Mesenchymal stem cell (in vitro differentiated cells and primary cell): Measurements from ENCODE around the gene SLC29A2.

Experiments used
- DNase-seq: peaks from one replicate; pipeline ENCODE4 v3.0.0-alpha.2; 2013
- H2AFZ ChIP-seq: one replicate; pipeline ENCODE4 v1.6.1; 2013; ENCODE audit warnings: low read depth, mild to moderate bottlenecking, control low read depth, inconsistent platforms, low read length, moderate library complexity
- H2AK5ac ChIP-seq: 2 replicates; pipeline ENCODE4 v1.6.1; 2013; ENCODE audit warnings: low read length, moderate library complexity, mild to moderate bottlenecking, inconsistent platforms; ENCODE audit not compliant: severe bottlenecking
- H2BK120ac ChIP-seq: one replicate; pipeline ENCODE4 v1.6.1; 2013; ENCODE audit warnings: low read depth, mild to moderate bottlenecking, inconsistent platforms, low read length, moderate library complexity
- H2BK12ac ChIP-seq, 2 experiments: one replicate each; pipeline ENCODE4 v1.6.1; 2013; ENCODE audit warnings: inconsistent platforms in 2 of 2, low read length in 2 of 2, mild to moderate bottlenecking in 2 of 2, moderate library complexity in 2 of 2, control low read depth in 1 of 2
- H2BK15ac ChIP-seq: one replicate; pipeline ENCODE4 v1.6.1; 2013; ENCODE audit warnings: mild to moderate bottlenecking, low read depth, inconsistent platforms; ENCODE audit not compliant: poor library complexity, severe bottlenecking
- H2BK5ac ChIP-seq: 2 replicates; pipeline ENCODE4 v1.6.1; 2013; ENCODE audit warnings: low read depth, mild to moderate bottlenecking, low read length, control low read depth, inconsistent platforms; ENCODE audit not compliant: poor library complexity, severe bottlenecking
- H3K14ac ChIP-seq, 2 experiments: one replicate each; pipeline ENCODE4 v1.6.1; 2013; ENCODE audit warnings: inconsistent platforms in 2 of 2, low read length in 2 of 2, control low read depth in 1 of 2, mild to moderate bottlenecking in 1 of 2, moderate library complexity in 1 of 2
- H3K18ac ChIP-seq, 2 experiments: one replicate each; pipeline ENCODE4 v1.6.1; 2013; ENCODE audit warnings: inconsistent platforms in 2 of 2, low read length in 2 of 2, control low read depth in 1 of 2, low read depth in 1 of 2, mild to moderate bottlenecking in 1 of 2
- H3K23ac ChIP-seq, 2 experiments: one replicate each; pipeline ENCODE4 v1.6.1; 2013; ENCODE audit warnings: inconsistent platforms in 2 of 2, low read length in 2 of 2, mild to moderate bottlenecking in 2 of 2, moderate library complexity in 2 of 2, control low read depth in 1 of 2
- H3K27ac ChIP-seq: 2 replicates; pipeline ENCODE4 v1.5.1; 2013; ENCODE audit warnings: mild to moderate bottlenecking, moderate library complexity, low read length, control low read depth, inconsistent platforms; ENCODE audit not compliant: poor library complexity, severe bottlenecking
- H3K27me3 ChIP-seq, 2 experiments: 2 replicates each; pipeline versions ENCODE4 v1.6.1 to v1.7.0; 2013; ENCODE audit warnings: low read length in 2 of 2, mild to moderate bottlenecking in 2 of 2, moderate library complexity in 2 of 2, control low read depth in 1 of 2, inconsistent platforms in 1 of 2; ENCODE audit not compliant: control insufficient read depth in 1 of 2, insufficient read depth in 1 of 2
- H3K36me3 ChIP-seq, 2 experiments: 2 replicates each; pipeline versions ENCODE4 v1.6.1 to v1.7.0; 2013; ENCODE audit warnings: low read length in 2 of 2, control low read depth in 1 of 2, inconsistent platforms in 1 of 2, low read depth in 1 of 2, mild to moderate bottlenecking in 1 of 2; ENCODE audit not compliant: insufficient read depth in 2 of 2, control insufficient read depth in 1 of 2
- H3K4ac ChIP-seq, 2 experiments: one replicate each; pipeline ENCODE4 v1.6.1; 2013; ENCODE audit warnings: inconsistent platforms in 2 of 2, low read length in 2 of 2, mild to moderate bottlenecking in 2 of 2, moderate library complexity in 2 of 2, control low read depth in 1 of 2, low read depth in 1 of 2
- H3K4me1 ChIP-seq: 2 replicates; pipeline ENCODE4 v1.6.1; 2013; ENCODE audit warnings: low read depth, low read length, control low read depth; ENCODE audit not compliant: control insufficient read depth, insufficient read depth
- H3K4me2 ChIP-seq: 2 replicates; pipeline ENCODE4 v1.6.1; 2013; ENCODE audit warnings: low read length, mild to moderate bottlenecking, inconsistent platforms; ENCODE audit not compliant: poor library complexity, severe bottlenecking
- H3K4me3 ChIP-seq, 2 experiments: 2 replicates each; pipeline versions ENCODE4 v1.5.1 to v1.7.0; 2013; ENCODE audit warnings: low read length in 2 of 2, mild to moderate bottlenecking in 2 of 2, control low read depth in 1 of 2, low read depth in 1 of 2; ENCODE audit not compliant: insufficient read depth in 1 of 2
- H3K79me1 ChIP-seq: replicated peaks from 2 replicates; pipeline ENCODE4 v1.6.1; 2013; ENCODE audit warnings: mild to moderate bottlenecking, control low read depth, low read length, inconsistent platforms; ENCODE audit not compliant: poor library complexity, severe bottlenecking
- H3K9ac ChIP-seq: 2 replicates; pipeline ENCODE4 v1.7.0; 2013; ENCODE audit warnings: mild to moderate bottlenecking, low read length, moderate library complexity
- H3K9me3 ChIP-seq: 2 replicates; pipeline ENCODE4 v1.7.0; 2013; ENCODE audit warnings: mild to moderate bottlenecking, low read length; ENCODE audit not compliant: control insufficient read depth
- H4K8ac ChIP-seq: one replicate; pipeline ENCODE4 v1.6.1; 2013; ENCODE audit warnings: inconsistent platforms, mild to moderate bottlenecking, low read length, moderate library complexity
- H4K91ac ChIP-seq: one replicate; pipeline ENCODE4 v1.6.1; 2013; ENCODE audit warnings: mild to moderate bottlenecking, low read length, inconsistent platforms
- WGBS: methylation state at CpG from one replicate; pipeline ENCODE4 v1.1.7; 2013; ENCODE audit warnings: mixed read lengths; 5-methylcytosine and 5-hydroxymethylcytosine counted together

Gene SLC29A2

GRCh38 chr11:66368484-66368883 lies 3.1 kb downstream of the SLC29A2 start:
- H3K23ac ChIP-seq: peak overlapping the region in 1 of 2 experiments; percentile 35
- H2BK120ac ChIP-seq: no peak overlapping the region
- H4K8ac ChIP-seq: no peak overlapping the region
- H3K79me1 ChIP-seq: peaks cover 5% of the 10 kb centered on the region
- H2BK5ac ChIP-seq: no peak overlapping the region
- H2BK12ac ChIP-seq: no peak overlapping the region
- H3K9ac ChIP-seq: no peak overlapping the region
- H2BK15ac ChIP-seq: no peak overlapping the region
- H3K27ac ChIP-seq: no peak overlapping the region
- no peak for DNase-seq
- 98% methylated on average over 6 of the region's 6 CpGs for WGBS
- H2AFZ ChIP-seq: no peak overlapping the region
- H3K14ac ChIP-seq: peak overlapping the region in 1 of 2 experiments; percentile 35
- H3K36me3 ChIP-seq: peaks cover 0 to 39% of the 10 kb centered on the region in 2 experiments
- no peaks in the 10 kb centered on the region for H3K9me3 ChIP-seq
- H3K4me1 ChIP-seq: peaks cover 32% of the 10 kb centered on the region
- H4K91ac ChIP-seq: peak overlapping the region; percentile 65
- peaks cover 0 to 23% of the 10 kb centered on the region in 2 experiments for H3K27me3 ChIP-seq
- H2AK5ac ChIP-seq: peak overlapping the region; percentile 17
- H3K4ac ChIP-seq: no peak overlapping the region
- H3K4me3 ChIP-seq: peak overlapping the region in 1 of 2 experiments; percentile 20
- H3K18ac ChIP-seq: no peak overlapping the region
- H3K4me2 ChIP-seq: no peak overlapping the region

- Histone ChIP-seq H2BK15ac (no peak overlapping the region), H3K9ac (no peak overlapping the region), H3K79me1 (peaks cover 5% of the 10 kb centered on the region), H2BK5ac (no peak overlapping the region), H4K8ac (no peak overlapping the region), H3K36me3 (peaks cover 0 to 46% of the 10 kb centered on the region in 2 experiments), H3K4ac (no peak overlapping the region), H4K91ac (no peak overlapping the region), H3K23ac (no peak overlapping the region), H3K27ac (no peak overlapping the region), H3K18ac (no peak overlapping the region), H2BK12ac (no peak overlapping the region), H2AK5ac (no peak overlapping the region), H3K14ac (no peak overlapping the region), H3K4me1 (peaks cover 30% of the 10 kb centered on the region), H3K4me3 (no peak overlapping the region), H2BK120ac (no peak overlapping the region), H3K27me3 (peaks cover 0 to 16% of the 10 kb centered on the region in 2 experiments), H2AFZ (no peak overlapping the region), H3K9me3 (no peaks in the 10 kb centered on the region), H3K4me2 (no peak overlapping the region)
- no peak for DNase-seq
- 96% methylated on average over 15 of the region's 15 CpGs for whole genome bisulfite sequencing
These were observed 3.8 kb downstream of the SLC29A2 start for GRCh38 chr11:66367561-66368312.

- Histone ChIP-seq H2BK12ac (no peak overlapping the region), H2BK120ac (no peak overlapping the region), H4K91ac (no peak overlapping the region), H3K27me3 (peaks cover 0 to 9% of the 10 kb centered on the region in 2 experiments), H3K79me1 (peaks cover 5% of the 10 kb centered on the region), H4K8ac (no peak overlapping the region), H3K4me1 (peaks cover 26% of the 10 kb centered on the region), H2BK15ac (no peak overlapping the region), H3K23ac (no peak overlapping the region), H3K9ac (no peak overlapping the region), H2BK5ac (no peak overlapping the region), H3K18ac (no peak overlapping the region), H2AK5ac (no peak overlapping the region), H3K9me3 (no peaks in the 10 kb centered on the region), H3K4ac (no peak overlapping the region), H2AFZ (no peak overlapping the region), H3K14ac (no peak overlapping the region), H3K36me3 (peaks cover 0 to 53% of the 10 kb centered on the region in 2 experiments), H3K27ac (no peak overlapping the region), H3K4me3 (no peak overlapping the region), H3K4me2 (no peak overlapping the region)
- DNase-seq: no peak
- 96% methylated on average over 8 of the region's 8 CpGs for WGBS
These were observed 4.6 kb downstream of the SLC29A2 start for GRCh38 chr11:66366844-66367477.
